Measurements from ENCODE around the gene RNLS. TPM values are rescaled to one million over a fixed set of nuclear protein-coding genes. Genes with fewer than 3 reads are reported as not detected.

Gene RNLS
- total RNA-seq, 1 experiment from 2014 or later = 8.7 TPM

GRCh38 chr10:88523739-88524400 is 59.2 kb downstream of the RNLS start:
- ChIA-PET POLR2A (no interaction called here), CTCF (interaction anchor here (0.7 to 1.5 kb wide), 3 partner anchors 51 to 481 kb away, joined by 3 to 6 read pairs (median 4); partner anchors contain the start of gene RNLS)
- no peak overlapping the region for H3K27ac Mint-ChIP-seq
- peaks cover 45% of the 10 kb centered on the region for H3K4me1 Mint-ChIP-seq
- TF ChIP-seq FOXK1 (CRISPR knock-in tag; IDR thresholded peaks at IDR 0.05) (no peak), EMX1 (CRISPR knock-in tag; IDR thresholded peaks at IDR 0.05) (no peak), ZNF512 (CRISPR knock-in tag; IDR thresholded peaks at IDR 0.05; ENCODE audit: borderline replicate concordance) (no peak), ZBTB21 (CRISPR knock-in tag; IDR thresholded peaks at IDR 0.05; ENCODE audit: borderline replicate concordance) (no peak), ATF2 (CRISPR knock-in tag; IDR thresholded peaks at IDR 0.05; ENCODE audit: borderline replicate concordance, low read depth) (no peak), ZNF671 (CRISPR knock-in tag; IDR thresholded peaks at IDR 0.05) (no peak), STAT6 (CRISPR knock-in tag; conservative IDR thresholded peaks at IDR 0.05; ENCODE audit: low read depth) (no peak), SMAD4 (CRISPR knock-in tag; IDR thresholded peaks at IDR 0.05) (no peak), GABPB1 (CRISPR knock-in tag; IDR thresholded peaks at IDR 0.05) (no peak), CDX4 (CRISPR knock-in tag; IDR thresholded peaks at IDR 0.05; ENCODE audit: borderline replicate concordance) (no peak), NR2C2 (CRISPR knock-in tag; IDR thresholded peaks at IDR 0.05) (no peak), ATF3 (CRISPR knock-in tag; conservative IDR thresholded peaks at IDR 0.05) (no peak), CREB1 (CRISPR knock-in tag; IDR thresholded peaks at IDR 0.05) (no peak), IRF1 (CRISPR knock-in tag; IDR thresholded peaks at IDR 0.05) (no peak), NFE2L1 (CRISPR knock-in tag; IDR thresholded peaks at IDR 0.05) (no peak), TCF7 (CRISPR knock-in tag; IDR thresholded peaks at IDR 0.05; ENCODE audit: low read depth) (no peak), E2F5 (CRISPR knock-in tag; IDR thresholded peaks at IDR 0.05) (no peak)
- TF ChIP-seq, protein P1, sequence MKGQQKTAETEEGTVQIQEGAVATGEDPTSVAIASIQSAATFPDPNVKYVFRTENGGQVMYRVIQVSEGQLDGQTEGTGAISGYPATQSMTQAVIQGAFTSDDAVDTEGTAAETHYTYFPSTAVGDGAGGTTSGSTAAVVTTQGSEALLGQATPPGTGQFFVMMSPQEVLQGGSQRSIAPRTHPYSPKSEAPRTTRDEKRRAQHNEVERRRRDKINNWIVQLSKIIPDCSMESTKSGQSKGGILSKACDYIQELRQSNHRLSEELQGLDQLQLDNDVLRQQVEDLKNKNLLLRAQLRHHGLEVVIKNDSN (CRISPR knock-in tag; IDR thresholded peaks at IDR 0.05) = no peak
- TF ChIP-seq, protein P2, sequence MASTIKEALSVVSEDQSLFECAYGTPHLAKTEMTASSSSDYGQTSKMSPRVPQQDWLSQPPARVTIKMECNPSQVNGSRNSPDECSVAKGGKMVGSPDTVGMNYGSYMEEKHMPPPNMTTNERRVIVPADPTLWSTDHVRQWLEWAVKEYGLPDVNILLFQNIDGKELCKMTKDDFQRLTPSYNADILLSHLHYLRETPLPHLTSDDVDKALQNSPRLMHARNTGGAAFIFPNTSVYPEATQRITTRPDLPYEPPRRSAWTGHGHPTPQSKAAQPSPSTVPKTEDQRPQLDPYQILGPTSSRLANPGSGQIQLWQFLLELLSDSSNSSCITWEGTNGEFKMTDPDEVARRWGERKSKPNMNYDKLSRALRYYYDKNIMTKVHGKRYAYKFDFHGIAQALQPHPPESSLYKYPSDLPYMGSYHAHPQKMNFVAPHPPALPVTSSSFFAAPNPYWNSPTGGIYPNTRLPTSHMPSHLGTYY (CRISPR knock-in tag; IDR thresholded peaks at IDR 0.05) = no peak
- TF ChIP-seq, protein P3, sequence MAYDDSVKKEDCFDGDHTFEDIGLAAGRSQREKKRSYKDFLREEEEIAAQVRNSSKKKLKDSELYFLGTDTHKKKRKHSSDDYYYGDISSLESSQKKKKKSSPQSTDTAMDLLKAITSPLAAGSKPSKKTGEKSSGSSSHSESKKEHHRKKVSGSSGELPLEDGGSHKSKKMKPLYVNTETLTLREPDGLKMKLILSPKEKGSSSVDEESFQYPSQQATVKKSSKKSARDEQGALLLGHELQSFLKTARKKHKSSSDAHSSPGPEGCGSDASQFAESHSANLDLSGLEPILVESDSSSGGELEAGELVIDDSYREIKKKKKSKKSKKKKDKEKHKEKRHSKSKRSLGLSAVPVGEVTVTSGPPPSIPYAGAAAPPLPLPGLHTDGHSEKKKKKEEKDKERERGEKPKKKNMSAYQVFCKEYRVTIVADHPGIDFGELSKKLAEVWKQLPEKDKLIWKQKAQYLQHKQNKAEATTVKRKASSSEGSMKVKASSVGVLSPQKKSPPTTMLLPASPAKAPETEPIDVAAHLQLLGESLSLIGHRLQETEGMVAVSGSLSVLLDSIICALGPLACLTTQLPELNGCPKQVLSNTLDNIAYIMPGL (CRISPR knock-in tag; IDR thresholded peaks at IDR 0.05) = no peak
- no peaks in the 10 kb centered on the region for H3K36me3 Mint-ChIP-seq
- H3K9me3 Mint-ChIP-seq = no peaks in the 10 kb centered on the region
- H3K27me3 Mint-ChIP-seq (ENCODE audit: low read depth) = no peaks in the 10 kb centered on the region
- ATAC-seq = peak; percentile 50; the same call in 1 of the 2 replicates
- H3K4me3 Mint-ChIP-seq = no peak overlapping the region
- no peak for DNase-seq (ENCODE audit: low spot score)

Measured in WTC11 (cell line).